Stomach (tissue), 9 donors: ENCODE data around the gene EIF3K. TPM values are rescaled to one million over a fixed set of nuclear protein-coding genes. Genes with fewer than 3 reads are reported as not detected.
"Not testable (repeated sequence)": the region's sequence is repeated elsewhere in the genome, so short reads cannot be mapped to it uniquely, and the experiment has no call there.

Experiments used
- DNase-seq, 2 donors: peaks; one replicate each; pipeline versions ENCODE4 v3.0.0 to v3.0.0-alpha.2; 2013 to 2019
- H3K27ac ChIP-seq, 5 donors: fragments of 200-600 bp in 4 of 5; sonication (generic) in 4 of 5; one replicate each; pipeline ENCODE4 v1.5.1; 2013 to 2019; ENCODE audit warnings: mild to moderate bottlenecking in 1 of 5, moderate library complexity in 1 of 5
- H3K27me3 ChIP-seq, 3 donors: fragments of 200-600 bp; sonication (generic); one replicate each; pipeline ENCODE4 v1.5.1; 2017 to 2019; ENCODE audit warnings: mixed run types in 1 of 3
- H3K36me3 ChIP-seq, 4 donors: fragments of 200-600 bp; sonication (generic); 1 replicate in 3 of 4; 2 replicates in 1 of 4; pipeline ENCODE4 v1.5.1; 2016 to 2019
- H3K4me1 ChIP-seq, 4 donors: fragments of 200-600 bp; sonication (generic); one replicate each; pipeline ENCODE4 v1.5.1; 2016 to 2019
- H3K4me3 ChIP-seq, 4 donors: fragments of 200-600 bp; sonication (generic) in 3 of 4; one replicate each; pipeline ENCODE4 v1.5.1; 2016 to 2019; ENCODE audit warnings: mild to moderate bottlenecking in 1 of 4
- H3K9me3 ChIP-seq, 4 donors: fragments of 200-600 bp; sonication (generic); one replicate each; pipeline ENCODE4 v1.5.1; 2016 to 2019
- CTCF ChIP-seq, 7 experiments: fragments of 450-650 bp in 4 of 7; fragments of 200-600 bp in 3 of 7; sonication (generic) in 3 of 7; IDR thresholded peaks; one replicate each; pipeline ENCODE4 v1.5.1; 2016 to 2019; ENCODE audit warnings: antibody characterized with exemption in 7 of 7, control low read depth in 2 of 7, mild to moderate bottlenecking in 1 of 7
- EP300 ChIP-seq: sonication (generic); formaldehyde crosslinking; IDR thresholded peaks from one replicate; pipeline ENCODE4 v1.6.1; 2017; ENCODE audit warnings: antibody characterized with exemption
- POLR2A ChIP-seq, 4 donors: fragments of 450-650 bp; IDR thresholded peaks; one replicate each; pipeline ENCODE4 v1.6.1; 2016; ENCODE audit warnings: antibody characterized with exemption in 4 of 4, control low read depth in 2 of 4, mild to moderate bottlenecking in 1 of 4, moderate library complexity in 1 of 4
- POLR2AphosphoS5 ChIP-seq, 3 donors: sonication (generic); formaldehyde crosslinking; IDR thresholded peaks; one replicate each; pipeline ENCODE4 v1.6.1; 2016; ENCODE audit warnings: antibody characterized with exemption in 3 of 3
- WGBS, 5 donors: extraction: QIAGEN DNeasy Blood & Tissue Kit in 3 of 5; methylation state at CpG; one replicate each; pipeline versions ENCODE4 v1.1.5 to v1.1.7; 2013 to 2018; 5-methylcytosine and 5-hydroxymethylcytosine counted together
- intact Hi-C: fragments of 100-400 bp; cut with DNase I; formaldehyde crosslinking; loops from one replicate; pipeline ENCODE4 v1.15.1; 2023; ENCODE audit warnings: low total_unique reads
- polyA plus RNA-seq, 3 donors: library from polyadenylated mRNA; stranded (reverse); fragments of 200-250 nt; gene quantifications; one replicate each; pipeline ENCODE4 v1.2.3, GENCODE V29; 2013
- total RNA-seq, 5 donors: library from RNA; depleted of rRNA; stranded (reverse); fragments of >200 nt; gene quantifications; one replicate each; pipeline versions ENCODE4 v1.1.0 to v1.2.3, GENCODE V29; 2014 to 2016
- donor health status: healthy with polysubstance abuse.
- donor health status: Bipolar disorder and iron deficiency.
- donor health status: healthy.

EIF3K gene
- total and polyA plus RNA-seq, 8 donors = 203 to 889 (median 348) TPM

GRCh38 chr19:38597075-38597474 is 21.9 kb upstream of the EIF3K start:
- Histone ChIP-seq H3K4me3 (no peak overlapping the region), H3K27me3 (peaks cover 0 to 39% (median 4%) of the 10 kb centered on the region in 3 donors), H3K9me3 (no peaks in the 10 kb centered on the region), H3K36me3 (no peaks in the 10 kb centered on the region), H3K27ac (no peak overlapping the region), H3K4me1 (peaks cover 6 to 9% (median 8%) of the 10 kb centered on the region in 4 donors)
- WGBS, 5 donors = 80 to 86% (median 84%) methylated on average over 11 of the region's 11 CpGs
- TF ChIP-seq EP300 (no peak), POLR2AphosphoS5 (IDR thresholded peaks at IDR 0.05) (no peak), CTCF (IDR thresholded peaks at IDR 0.05) (no peak), POLR2A (IDR thresholded peaks at IDR 0.05) (no peak)
- DNase-seq = no peak
- intact Hi-C loops = no loop called here

- intact Hi-C loops = no loop called here
- Histone ChIP-seq H3K9me3 (no peaks in the 10 kb centered on the region), H3K27me3 (peaks cover 0 to 19% (median 4%) of the 10 kb centered on the region in 3 donors), H3K4me1 (peaks cover 6 to 9% (median 8%) of the 10 kb centered on the region in 4 donors), H3K4me3 (no peak overlapping the region), H3K27ac (no peak overlapping the region), H3K36me3 (no peaks in the 10 kb centered on the region)
- WGBS, 5 donors = 85 to 90% (median 90%) methylated on average over 10 to 11 of the region's 11 CpGs
- TF ChIP-seq POLR2A (IDR thresholded peaks at IDR 0.05) = no peak
- no peak for TF ChIP-seq POLR2AphosphoS5 (IDR thresholded peaks at IDR 0.05)
- no peak for TF ChIP-seq CTCF (IDR thresholded peaks at IDR 0.05)
- no peak for TF ChIP-seq EP300
- DNase-seq = no peak
Measured at GRCh38 chr19:38599722-38600121, 19.3 kb upstream of the EIF3K start.

GRCh38 chr19:38602856-38603255 is 16.1 kb upstream of the EIF3K start:
- intact Hi-C loops, H3K36me3 ChIP-seq, H3K4me1 ChIP-seq, H3K4me3 ChIP-seq, H3K27me3 ChIP-seq, H3K9me3 ChIP-seq, DNase-seq, H3K27ac ChIP-seq: not testable (repeated sequence)
- 92 to 96% (median 94%) methylated on average over 5 of the region's 5 CpGs for WGBS, 5 donors

GRCh38 chr19:38606131-38606530 is 12.9 kb upstream of the EIF3K start:
- no peak overlapping the region for H3K27ac ChIP-seq
- WGBS, 5 donors = 73 to 90% (median 78%) methylated on average over 6 of the region's 6 CpGs
- peaks cover 0 to 4% (median 0%) of the 10 kb centered on the region in 4 donors for H3K36me3 ChIP-seq
- H3K4me3 ChIP-seq = no peak overlapping the region
- no peaks in the 10 kb centered on the region for H3K27me3 ChIP-seq
- intact Hi-C loops = no loop called here
- H3K4me1 ChIP-seq = no peaks in the 10 kb centered on the region
- DNase-seq = no peak
- TF ChIP-seq EP300 (no peak), CTCF (IDR thresholded peaks at IDR 0.05) (no peak), POLR2A (IDR thresholded peaks at IDR 0.05) (no peak), POLR2AphosphoS5 (IDR thresholded peaks at IDR 0.05) (no peak)
- no peaks in the 10 kb centered on the region for H3K9me3 ChIP-seq

GRCh38 chr19:38614289-38614688 is 4.7 kb upstream of the EIF3K start:
- H3K36me3 ChIP-seq = peaks cover 0 to 3% (median 0%) of the 10 kb centered on the region in 4 donors
- no peak overlapping the region for H3K27ac ChIP-seq
- H3K9me3 ChIP-seq = no peaks in the 10 kb centered on the region
- no peaks in the 10 kb centered on the region for H3K27me3 ChIP-seq
- peaks cover 6 to 10% (median 9%) of the 10 kb centered on the region in 4 donors for H3K4me1 ChIP-seq
- 53 to 72% (median 60%) methylated on average over 3 of the region's 3 CpGs for WGBS, 5 donors
- no peak for DNase-seq
- no peak overlapping the region for H3K4me3 ChIP-seq
- intact Hi-C loops = loop anchor here (10.0 kb wide), 1 partner anchor 229 kb away; the partner anchor contains the start of genes GGN and SPRED3
- TF ChIP-seq EP300 (no peak), POLR2A (IDR thresholded peaks at IDR 0.05) (no peak), POLR2AphosphoS5 (IDR thresholded peaks at IDR 0.05) (no peak), CTCF (IDR thresholded peaks at IDR 0.05) (no peak)
